HFF-Myc (cell line): ENCODE measurements around the gene PARD6A.

Experiments used
- DNase-seq: peaks from one replicate; pipeline ENCODE4 v3.0.0-alpha.2; 2011; ENCODE audit warnings: low read depth; ENCODE audit errors: extremely low read depth
- H3K4me3 ChIP-seq: replicated peaks from 2 replicates; pipeline ENCODE4 v1.5.1; 2011; ENCODE audit warnings: low read depth, mild to moderate bottlenecking, control low read depth, low read length
- TF ChIP-seq, protein P1 (sequence below): IDR thresholded peaks from 2 replicates; pipeline ENCODE4 v1.5.1; 2012; ENCODE audit warnings: mild to moderate bottlenecking, low read depth, low read length, control low read depth; ENCODE audit errors: missing control alignments

The PARD6A gene

DNA sequence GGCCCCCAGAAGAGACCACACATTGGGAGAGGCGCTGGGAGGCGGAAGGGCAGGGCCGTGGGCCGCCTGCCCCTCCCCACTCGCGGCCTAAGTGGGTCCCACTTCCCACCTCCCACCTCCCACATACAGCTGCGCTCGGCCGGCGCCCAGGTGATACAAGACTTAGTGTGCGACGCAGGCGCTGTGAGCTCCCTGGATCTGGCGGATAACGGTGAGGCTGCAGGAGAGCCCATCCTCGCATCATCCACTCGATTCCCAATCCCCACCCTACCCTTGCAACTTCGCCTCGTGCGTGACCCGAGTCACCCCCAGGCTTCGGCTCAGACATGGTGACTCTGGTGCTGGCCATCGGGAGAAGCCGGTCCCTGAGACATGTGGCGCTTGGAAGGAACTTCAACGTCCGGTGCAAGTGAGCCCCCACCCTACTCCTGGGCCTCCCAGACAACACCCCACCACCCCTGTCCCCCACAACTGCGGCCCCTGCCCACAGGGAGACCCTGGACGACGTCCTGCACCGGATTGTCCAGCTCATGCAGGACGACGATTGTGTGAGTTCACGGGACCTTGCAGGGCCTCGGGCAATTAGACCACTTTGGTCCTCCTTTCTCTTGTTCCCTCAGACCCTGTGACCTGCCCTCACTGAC is 11.9 kb upstream of the PARD6A start:
- H3K4me3 ChIP-seq, result no peak overlapping the region
- DNase-seq, result no peak
- TF ChIP-seq, protein P1, sequence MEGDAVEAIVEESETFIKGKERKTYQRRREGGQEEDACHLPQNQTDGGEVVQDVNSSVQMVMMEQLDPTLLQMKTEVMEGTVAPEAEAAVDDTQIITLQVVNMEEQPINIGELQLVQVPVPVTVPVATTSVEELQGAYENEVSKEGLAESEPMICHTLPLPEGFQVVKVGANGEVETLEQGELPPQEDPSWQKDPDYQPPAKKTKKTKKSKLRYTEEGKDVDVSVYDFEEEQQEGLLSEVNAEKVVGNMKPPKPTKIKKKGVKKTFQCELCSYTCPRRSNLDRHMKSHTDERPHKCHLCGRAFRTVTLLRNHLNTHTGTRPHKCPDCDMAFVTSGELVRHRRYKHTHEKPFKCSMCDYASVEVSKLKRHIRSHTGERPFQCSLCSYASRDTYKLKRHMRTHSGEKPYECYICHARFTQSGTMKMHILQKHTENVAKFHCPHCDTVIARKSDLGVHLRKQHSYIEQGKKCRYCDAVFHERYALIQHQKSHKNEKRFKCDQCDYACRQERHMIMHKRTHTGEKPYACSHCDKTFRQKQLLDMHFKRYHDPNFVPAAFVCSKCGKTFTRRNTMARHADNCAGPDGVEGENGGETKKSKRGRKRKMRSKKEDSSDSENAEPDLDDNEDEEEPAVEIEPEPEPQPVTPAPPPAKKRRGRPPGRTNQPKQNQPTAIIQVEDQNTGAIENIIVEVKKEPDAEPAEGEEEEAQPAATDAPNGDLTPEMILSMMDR, result no peak

DNA sequence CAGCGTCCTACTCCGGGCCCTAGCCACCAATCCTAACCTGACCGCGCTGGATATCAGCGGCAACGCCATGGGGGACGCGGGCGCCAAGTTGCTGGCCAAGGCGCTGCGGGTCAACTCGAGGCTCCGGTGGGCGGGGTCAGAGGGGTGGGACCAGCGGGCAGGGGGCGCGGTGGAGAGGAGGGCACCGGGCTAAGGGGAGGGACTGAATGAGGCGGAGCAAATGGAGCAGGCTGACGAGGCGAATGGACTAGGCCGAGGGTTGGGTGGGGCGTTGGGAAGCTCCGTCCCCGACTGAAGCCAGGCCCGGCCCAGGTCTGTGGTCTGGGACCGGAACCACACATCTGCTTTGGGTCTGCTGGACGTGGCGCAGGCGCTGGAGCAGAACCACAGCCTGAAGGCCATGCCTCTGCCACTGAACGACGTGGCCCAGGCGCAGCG is 11.2 kb upstream of the PARD6A start:
- DNase-seq, result no peak
- TF ChIP-seq, protein P1, result no peak
- no peak overlapping the region for H3K4me3 ChIP-seq

DNA sequence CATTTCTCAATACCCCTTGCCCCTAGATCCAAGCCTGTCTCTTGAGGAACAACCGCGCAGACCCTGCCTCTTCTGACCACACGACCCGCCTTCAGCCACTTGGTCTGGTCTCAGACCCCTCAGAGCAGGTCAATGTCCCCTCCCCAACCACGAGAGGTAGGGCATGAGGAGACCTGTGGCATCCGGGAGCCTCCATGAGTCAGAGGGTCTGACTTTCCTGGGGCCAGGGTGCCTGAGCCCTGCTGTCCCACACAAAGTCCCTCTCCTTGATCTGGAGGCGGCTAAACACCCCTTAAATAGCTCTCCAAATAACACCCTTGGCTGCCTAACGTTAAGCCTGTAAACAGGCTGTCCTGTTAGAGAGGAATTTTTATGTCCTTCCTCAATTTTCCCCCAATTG is 10.7 kb upstream of the PARD6A start:
- no peak for DNase-seq

DNA sequence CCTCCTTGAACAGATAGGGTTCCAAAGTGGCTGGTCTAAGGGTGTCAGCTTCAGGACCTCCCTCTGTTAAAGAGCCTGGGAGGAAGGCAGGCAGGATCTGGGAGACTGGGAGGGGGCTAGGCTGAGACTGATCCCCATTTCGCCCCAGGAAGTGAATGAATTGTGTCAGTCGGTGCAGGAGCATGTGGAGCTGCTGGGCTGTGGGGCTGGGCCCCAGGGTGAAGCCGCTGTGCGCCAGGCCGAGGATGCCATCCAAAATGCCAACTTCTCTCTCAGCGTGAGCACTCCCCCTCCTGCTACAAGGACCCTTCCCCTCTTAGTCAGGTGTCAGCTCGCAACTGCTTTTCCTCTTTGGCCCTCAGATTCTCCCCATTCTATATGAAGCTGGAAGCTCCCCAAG is 9.7 kb upstream of the PARD6A start:
- no peak overlapping the region for H3K4me3 ChIP-seq
- no peak for DNase-seq
- TF ChIP-seq, protein P1, result no peak

More for the DNA sequence above, 10.7 kb upstream of the PARD6A start:
- H3K4me3 ChIP-seq, result no peak overlapping the region
- TF ChIP-seq, protein P1, result no peak

DNA sequence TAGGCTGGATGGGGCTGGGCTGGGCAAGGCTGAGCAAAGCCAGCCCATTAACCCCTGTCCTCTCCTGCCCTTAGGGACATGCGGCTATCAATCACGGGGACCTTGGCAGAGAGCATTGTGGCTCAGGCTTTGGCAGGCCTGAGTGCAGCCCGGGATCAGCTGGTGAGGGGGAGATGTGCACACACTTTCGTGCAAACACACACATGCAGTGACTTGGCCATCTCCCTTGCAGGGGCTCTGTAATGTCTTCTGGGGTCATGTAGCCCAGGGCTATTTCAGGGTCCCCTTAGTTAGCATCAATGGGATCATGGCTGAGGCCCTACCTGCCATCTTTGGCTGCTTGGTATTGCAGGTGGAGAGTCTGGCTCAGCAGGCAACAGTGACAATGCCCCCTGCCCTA is 8.9 kb upstream of the PARD6A start:
- no peak overlapping the region for H3K4me3 ChIP-seq
- TF ChIP-seq, protein P1, result no peak
- DNase-seq, result no peak

DNA sequence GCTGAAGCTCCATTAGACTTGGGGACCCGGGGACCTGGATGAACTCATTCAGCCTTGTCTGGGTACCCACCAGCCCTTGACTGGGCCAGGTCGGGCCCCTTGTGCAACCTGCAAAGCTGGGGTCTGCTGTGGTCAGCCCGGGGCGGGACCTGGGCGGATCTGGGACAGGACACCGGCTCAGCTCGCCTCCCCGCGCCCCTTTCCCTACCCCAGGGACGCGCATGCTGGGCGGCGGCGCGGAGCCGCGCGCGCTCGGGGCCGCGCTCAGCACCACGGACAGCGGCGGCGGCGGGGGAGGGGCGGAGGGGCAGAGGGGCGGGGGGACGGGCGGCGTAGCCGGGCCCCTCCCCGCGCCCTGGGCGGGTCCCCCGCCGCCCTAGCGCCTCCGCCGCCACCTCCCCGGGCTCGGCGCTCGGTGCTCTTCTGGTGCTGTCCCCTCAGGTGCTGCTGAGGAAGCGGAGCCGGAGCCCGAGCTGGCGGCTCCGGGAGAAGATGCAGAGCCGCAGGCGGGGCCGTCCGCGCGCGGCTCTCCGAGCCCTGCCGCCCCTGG is 8.1 kb upstream of the PARD6A start:
- H3K4me3 ChIP-seq, result peak overlapping the region; percentile 33; the same call in 1 of the 2 replicates
- DNase-seq, result no peak
- TF ChIP-seq, protein P1, result no peak
